IPS-18c (cell line): ENCODE measurements around the gene GLRA1.

Experiments
- H3K4me3 ChIP-seq: 2 replicates; pipeline ENCODE4 v1.7.0; 2013; ENCODE audit warnings: low read depth, mild to moderate bottlenecking, low read length, moderate library complexity; ENCODE audit not compliant: insufficient read depth
- H3K9me3 ChIP-seq: one replicate; pipeline ENCODE4 v1.6.1; 2013; ENCODE audit warnings: mild to moderate bottlenecking, low read length, moderate library complexity; ENCODE audit not compliant: control insufficient read depth, insufficient read depth

The GLRA1 gene

GRCh38 chr5:151924564-151925301, at the start of gene GLRA1:
Gene GLRA1 (minus strand): TSS chr5:151924851. CDS start chr5:151924549, 302 bp downstream.
- H3K4me3 ChIP-seq, result peak within 1 kb of the TSS; percentile 57
- H3K9me3 ChIP-seq, result no peaks in the 10 kb centered on the region

DNA sequence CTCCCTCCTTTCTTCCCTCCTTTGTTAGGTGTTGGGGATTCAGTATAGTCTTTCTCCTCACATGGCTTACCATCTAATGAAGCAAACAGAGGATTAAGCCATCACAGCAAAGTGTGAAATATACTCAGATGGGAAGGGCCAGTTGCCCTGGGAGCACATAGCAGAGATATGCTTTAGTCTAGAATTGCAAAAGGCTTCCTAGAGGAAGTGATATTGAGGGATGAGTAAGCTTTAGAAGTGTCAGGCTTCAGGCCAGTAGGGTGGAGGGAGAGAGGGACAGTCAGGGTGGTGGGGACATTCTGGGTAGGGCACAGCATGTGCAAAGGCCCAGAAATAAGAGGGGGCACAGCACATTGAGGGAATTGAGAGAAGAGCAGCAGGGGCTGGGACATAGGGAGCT, 46.2 kb upstream of the GLRA1 start:
- Histone ChIP-seq H3K4me3 (no peak overlapping the region), H3K9me3 (no peaks in the 10 kb centered on the region)

- Histone ChIP-seq H3K4me3 (no peak overlapping the region), H3K9me3 (no peaks in the 10 kb centered on the region)
Measured at GRCh38 chr5:151967865-151968264, 43.2 kb upstream of the GLRA1 start.

DNA sequence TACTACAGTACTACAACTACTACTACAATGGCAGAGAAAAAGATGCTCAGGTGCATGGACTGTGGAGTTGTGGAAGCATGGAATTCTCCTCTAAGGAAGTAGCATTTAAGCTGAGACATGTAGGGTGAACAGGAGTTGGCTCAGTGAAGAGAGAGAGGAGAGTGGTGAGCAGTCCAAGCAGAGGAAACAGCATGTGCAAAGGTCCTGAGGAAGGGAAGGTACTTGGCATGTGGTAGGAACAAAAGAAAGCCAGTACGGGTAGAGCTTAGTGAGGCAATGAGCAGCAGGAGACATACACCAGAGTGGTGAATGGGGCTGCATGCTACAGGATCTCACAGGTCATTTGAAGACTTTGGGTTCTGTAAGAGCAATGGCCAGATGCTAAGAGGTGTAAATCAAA, 41.4 kb upstream of the GLRA1 start:
- H3K9me3 ChIP-seq, result no peaks in the 10 kb centered on the region
- no peak overlapping the region for H3K4me3 ChIP-seq

- no peak overlapping the region for H3K4me3 ChIP-seq
- peaks cover 2% of the 10 kb centered on the region for H3K9me3 ChIP-seq
Measured at GRCh38 chr5:151964471-151964870, 39.8 kb upstream of the GLRA1 start.

- H3K4me3 ChIP-seq, result no peak overlapping the region
- H3K9me3 ChIP-seq, result peaks cover 2% of the 10 kb centered on the region
Measured at GRCh38 chr5:151961557-151961956, 36.9 kb upstream of the GLRA1 start.

DNA sequence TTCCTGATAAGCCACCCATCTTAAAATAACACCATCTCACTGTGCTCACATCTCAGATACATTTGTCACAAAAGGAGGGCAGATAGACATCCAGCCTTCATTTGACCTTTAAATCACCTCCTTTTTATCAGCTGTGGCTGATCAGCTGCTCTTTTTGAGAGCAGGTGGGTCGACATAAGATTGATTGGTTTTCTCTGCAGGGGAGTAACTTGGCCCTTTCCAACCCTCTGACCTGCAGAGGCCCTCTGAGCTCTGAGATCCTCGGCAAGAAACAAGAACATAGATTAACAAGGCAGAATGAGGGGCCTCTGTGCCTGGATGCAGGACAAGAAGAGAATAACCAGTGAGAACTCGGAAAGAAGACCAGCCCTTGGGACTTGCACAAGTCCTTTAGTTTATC, 33.5 kb upstream of the GLRA1 start:
- Histone ChIP-seq H3K9me3 (peaks cover 2% of the 10 kb centered on the region), H3K4me3 (no peak overlapping the region)

DNA sequence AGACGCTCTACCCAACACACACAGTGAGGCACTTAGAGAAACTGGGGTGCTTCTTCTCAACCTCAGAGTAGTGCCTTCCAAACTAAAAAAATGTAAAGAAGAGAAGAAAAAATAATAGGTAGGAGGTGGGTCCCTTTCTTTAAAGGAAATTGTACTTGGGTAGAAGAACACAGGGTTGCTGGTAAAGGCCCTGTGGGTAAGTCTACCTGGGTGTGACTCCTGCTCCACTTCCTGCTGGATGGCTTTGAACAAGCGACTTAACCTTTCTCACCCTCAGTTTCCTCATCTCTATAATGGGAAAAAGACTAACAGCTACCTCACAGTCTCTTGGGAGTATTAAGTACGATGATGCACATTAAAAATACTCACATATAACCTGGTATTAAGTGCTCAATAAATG, 32.1 kb upstream of the GLRA1 start:
- peaks cover 2% of the 10 kb centered on the region for H3K9me3 ChIP-seq

GRCh38 chr5:151954255-151954654, 29.6 kb upstream of the GLRA1 start:
- no peaks in the 10 kb centered on the region for H3K9me3 ChIP-seq

More for the DNA sequence above, 32.1 kb upstream of the GLRA1 start:
- no peak overlapping the region for H3K4me3 ChIP-seq

DNA sequence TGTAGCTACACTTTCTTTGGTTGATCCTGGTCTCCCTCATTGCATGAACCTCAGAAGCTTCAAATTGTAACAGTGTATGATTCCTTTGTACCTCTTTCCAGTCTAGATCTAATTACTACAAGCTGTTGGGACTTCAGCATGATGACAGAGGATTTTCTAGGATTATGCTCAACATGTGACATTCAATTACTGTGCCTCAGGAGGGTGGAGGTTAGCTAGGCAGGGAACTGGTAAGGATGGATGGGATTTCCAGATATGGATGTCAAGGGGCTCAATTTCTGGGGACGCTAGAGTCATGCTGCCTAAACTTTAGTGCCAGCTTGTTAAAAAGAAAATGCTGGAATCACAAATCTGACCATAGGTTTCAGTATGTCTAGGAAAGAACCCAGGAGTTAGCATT, 29.2 kb upstream of the GLRA1 start:
- H3K4me3 ChIP-seq, result no peak overlapping the region

More at GRCh38 chr5:151954255-151954654, 29.6 kb upstream of the GLRA1 start:
- H3K4me3 ChIP-seq, result no peak overlapping the region

GRCh38 chr5:151952238-151952637, 27.6 kb upstream of the GLRA1 start:
- no peak overlapping the region for H3K4me3 ChIP-seq
- no peaks in the 10 kb centered on the region for H3K9me3 ChIP-seq

More for the DNA sequence above, 29.2 kb upstream of the GLRA1 start:
- H3K9me3 ChIP-seq, result no peaks in the 10 kb centered on the region

DNA sequence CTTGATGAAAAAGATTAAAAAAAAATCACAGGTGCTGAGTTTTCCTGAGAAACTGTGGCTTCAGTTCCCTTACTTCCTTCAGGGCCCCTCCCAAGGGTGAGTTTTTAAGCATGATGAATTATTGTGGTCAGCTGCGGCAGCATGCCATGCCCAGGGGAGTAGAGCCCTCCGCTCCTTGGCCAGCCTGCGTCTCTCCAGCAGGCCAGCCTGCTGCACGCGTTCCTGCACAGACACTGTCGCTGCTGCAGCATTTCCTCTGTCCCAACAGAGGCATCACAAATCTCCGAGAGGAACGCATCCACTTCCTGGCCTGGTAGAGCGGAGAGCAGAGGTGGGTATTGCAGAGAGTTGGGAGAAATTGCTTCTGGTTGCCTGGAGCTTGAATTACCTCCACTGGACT, 26.1 kb upstream of the GLRA1 start:
- Histone ChIP-seq H3K4me3 (no peak overlapping the region), H3K9me3 (no peaks in the 10 kb centered on the region)

- Histone ChIP-seq H3K9me3 (no peaks in the 10 kb centered on the region), H3K4me3 (no peak overlapping the region)
Measured at GRCh38 chr5:151949701-151950308, 25.2 kb upstream of the GLRA1 start.

DNA sequence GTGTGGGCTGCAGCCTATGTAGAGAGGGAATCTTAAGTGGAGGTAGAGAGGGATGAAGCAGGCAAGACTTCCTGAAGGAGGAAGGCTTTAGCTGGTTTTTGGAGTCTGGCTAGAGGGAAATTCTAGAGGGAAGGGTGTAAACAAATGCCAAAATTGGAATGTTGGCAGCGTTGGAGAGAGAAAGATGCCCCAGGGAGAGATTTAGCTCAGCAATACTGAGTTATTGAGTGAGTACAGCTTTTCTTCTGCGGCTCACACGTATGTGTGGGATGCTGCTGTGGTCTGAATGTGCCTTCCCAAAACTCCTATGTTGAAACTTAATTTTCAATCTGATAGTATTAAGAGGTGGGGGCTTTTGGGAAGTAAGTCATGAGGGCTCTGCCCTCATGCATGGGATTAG, 24.5 kb upstream of the GLRA1 start:
- Histone ChIP-seq H3K4me3 (no peak overlapping the region), H3K9me3 (no peaks in the 10 kb centered on the region)

DNA sequence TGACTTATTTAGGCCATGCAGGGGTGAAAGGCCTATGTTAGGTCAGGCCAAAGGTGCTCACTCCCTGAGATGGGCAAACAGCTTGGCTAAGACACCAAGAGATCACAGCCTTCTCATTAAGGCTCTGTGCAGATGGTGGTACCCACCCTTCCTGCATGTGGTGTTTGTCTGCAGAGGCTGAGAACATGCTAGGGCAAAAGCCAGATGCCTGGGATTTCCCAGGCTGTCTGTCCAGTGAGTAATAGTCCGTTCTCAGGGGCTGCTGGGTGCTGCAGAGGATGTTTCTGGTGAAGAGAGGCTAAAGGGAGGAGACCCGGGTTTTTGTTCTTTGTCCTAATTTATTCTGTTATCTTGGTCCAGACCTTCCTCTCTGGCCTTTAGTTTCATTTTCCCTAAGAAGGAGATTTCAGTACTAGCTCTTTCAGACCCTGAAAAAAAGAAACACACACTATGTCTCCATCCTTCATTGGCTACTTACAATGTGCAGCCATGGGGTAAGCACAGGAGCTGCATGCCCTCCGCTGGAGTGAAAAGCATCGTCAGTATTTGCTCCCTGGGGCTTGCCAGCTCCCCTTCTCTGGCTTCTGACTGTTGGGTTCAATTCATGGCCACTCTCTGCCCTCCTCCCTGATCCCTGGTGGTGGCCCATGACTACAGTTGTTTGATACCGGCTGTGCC, 23.4 kb upstream of the GLRA1 start:
- Histone ChIP-seq H3K4me3 (no peak overlapping the region), H3K9me3 (no peaks in the 10 kb centered on the region)

GRCh38 chr5:151937851-151938250, 13.2 kb upstream of the GLRA1 start:
- Histone ChIP-seq H3K9me3 (no peaks in the 10 kb centered on the region), H3K4me3 (no peak overlapping the region)

GRCh38 chr5:151935135-151935695, 10.6 kb upstream of the GLRA1 start:
- Histone ChIP-seq H3K4me3 (no peak overlapping the region), H3K9me3 (no peaks in the 10 kb centered on the region)

- H3K9me3 ChIP-seq, result no peaks in the 10 kb centered on the region
Measured at GRCh38 chr5:151931260-151931659, 6.6 kb upstream of the GLRA1 start.

More at GRCh38 chr5:151931260-151931659, 6.6 kb upstream of the GLRA1 start:
- no peak overlapping the region for H3K4me3 ChIP-seq
